22Rv1 (cell line): Measurements from ENCODE around the gene SPA17.

ENCODE experiments used
- CTCF ChIP-seq: fragments of 450-650 bp; IDR thresholded peaks from 2 replicates; pipeline ENCODE4 v1.5.1; 2017; ENCODE audit warnings: mild to moderate bottlenecking
- ZFX ChIP-seq: fragments of 450-650 bp; IDR thresholded peaks from 2 replicates; pipeline ENCODE4 v1.6.1; 2017; ENCODE audit warnings: antibody characterized with exemption, borderline replicate concordance

GRCh38 chr11:124672536-124673215, 1.0 kb upstream of the SPA17 start:
- TF ChIP-seq CTCF (no peak), ZFX (no peak)
